C1 segment of cervical spinal cord (tissue), 14 donors: ENCODE results near the gene SUOX.
A peak's percentile ranks its signal among the peaks of the same experiment; 100 is the strongest.
"Not testable (repeated sequence)": the region's sequence is repeated elsewhere in the genome, so short reads cannot be mapped to it uniquely, and the experiment has no call there.

Experiments
- DNase-seq, 14 donors: peaks; one replicate each; lab custom pipeline; 2025; lab: John Stamatoyannopoulos, UW

The SUOX gene

DNA sequence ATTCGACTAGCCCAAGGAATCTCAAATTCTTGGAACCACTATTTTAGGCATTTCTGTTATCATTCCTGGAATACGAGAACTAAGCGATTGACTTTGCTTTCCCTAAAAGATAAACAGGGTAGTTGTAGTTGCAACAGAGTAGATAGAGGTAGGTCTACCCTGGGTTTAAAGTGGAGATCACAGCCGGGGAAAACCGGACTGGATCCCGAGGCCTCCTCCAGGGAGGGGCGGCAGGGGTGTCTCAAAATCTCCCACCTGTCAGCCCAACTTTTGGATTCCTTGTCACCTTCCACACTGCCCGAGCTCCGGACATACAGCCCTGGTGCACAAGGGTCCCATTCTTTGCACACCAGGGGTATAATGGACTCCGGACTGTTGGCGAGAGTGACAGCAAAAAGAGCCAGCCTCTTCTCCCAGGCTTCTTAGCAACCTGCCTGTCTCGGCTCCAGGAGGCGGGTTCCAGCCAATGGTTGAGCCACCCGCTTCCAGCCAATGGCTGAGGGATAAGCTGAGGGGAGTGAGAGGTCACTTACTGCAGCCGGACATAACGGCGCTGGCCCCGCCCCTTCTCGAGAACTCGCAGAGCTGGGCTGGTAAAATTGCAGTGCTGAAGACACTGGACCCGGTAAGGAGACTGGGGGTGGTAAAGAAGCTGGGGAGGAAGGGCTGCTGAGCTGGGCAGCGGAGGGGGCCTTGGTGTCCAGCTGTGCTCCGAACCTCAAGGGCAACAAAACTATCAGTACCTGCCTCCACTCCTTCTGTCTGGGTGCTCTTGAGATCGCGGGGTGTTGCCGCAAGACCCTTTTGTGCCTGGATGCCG lies at the start of gene SUOX:
Gene SUOX (plus strand): TSS at position 562 of the 820 bp plus-strand sequence. CDS start 4,946 bp downstream, outside the sequence.
- DNase-seq = peak; percentile 67 to 98 (median 90)

- DNase-seq = no peak
Measured at GRCh38 chr12:55955344-55955743, 41.7 kb upstream of the SUOX start.

- no peak for DNase-seq
Measured at GRCh38 chr12:55955800-55956508, 41.1 kb upstream of the SUOX start.

DNA sequence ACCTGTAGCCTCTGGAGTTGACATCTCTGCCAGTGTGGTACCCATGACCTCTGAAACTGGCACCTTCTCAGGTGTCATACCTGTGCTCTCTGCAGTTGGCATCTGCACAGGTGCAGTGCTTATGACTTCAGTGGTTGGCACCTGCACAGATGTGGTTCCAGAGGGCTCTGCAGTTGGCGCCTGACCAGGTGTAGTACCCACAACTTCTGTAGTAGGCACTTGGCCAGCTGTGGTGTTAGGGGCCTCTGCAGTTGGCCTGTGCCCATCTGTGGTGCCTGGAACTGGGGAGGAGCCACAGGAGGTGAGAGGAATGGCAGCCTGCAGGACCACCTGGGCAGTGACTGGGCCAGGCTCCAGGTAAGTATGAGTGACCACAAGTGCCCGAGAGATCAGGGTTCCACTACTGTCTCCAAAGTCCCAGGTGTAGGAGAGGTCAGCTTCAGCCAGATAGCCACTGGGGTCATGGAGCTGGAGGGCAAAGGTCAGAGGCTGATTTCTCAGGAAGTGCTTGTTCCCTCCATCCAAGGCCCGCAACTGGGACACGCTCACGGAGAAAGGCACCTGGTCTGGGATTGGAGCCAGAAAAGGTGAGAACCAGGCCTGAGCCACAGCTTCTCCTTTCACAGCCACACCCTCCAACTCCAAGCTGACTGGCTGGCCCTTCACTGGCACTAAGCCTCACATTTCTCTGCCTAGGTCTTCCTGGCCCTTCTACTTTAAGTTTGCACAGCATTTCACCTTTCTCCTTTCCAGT lies 39.8 kb upstream of the SUOX start:
- DNase-seq = no peak

GRCh38 chr12:55963760-55964159 lies 33.3 kb upstream of the SUOX start:
- DNase-seq = no peak

DNA sequence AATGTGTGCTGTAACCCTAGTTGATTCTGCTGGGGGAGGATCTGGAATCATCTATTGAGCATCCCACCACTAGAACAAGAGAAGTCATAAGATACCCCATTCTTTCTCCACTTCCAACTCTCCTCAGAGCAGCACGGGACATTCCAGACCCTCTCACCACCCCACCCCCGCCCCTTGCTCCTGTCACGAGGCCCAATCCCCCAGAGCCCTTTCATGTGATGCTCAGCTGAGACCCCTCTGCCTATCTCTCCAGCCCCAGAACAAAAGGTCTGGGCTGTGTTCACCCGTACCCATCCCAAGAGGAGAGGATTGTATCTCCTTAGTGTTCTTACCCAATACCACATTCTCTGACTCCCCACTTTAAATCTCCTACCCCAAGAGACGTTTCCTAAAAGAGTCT lies 31.8 kb upstream of the SUOX start:
- DNase-seq = no peak

DNA sequence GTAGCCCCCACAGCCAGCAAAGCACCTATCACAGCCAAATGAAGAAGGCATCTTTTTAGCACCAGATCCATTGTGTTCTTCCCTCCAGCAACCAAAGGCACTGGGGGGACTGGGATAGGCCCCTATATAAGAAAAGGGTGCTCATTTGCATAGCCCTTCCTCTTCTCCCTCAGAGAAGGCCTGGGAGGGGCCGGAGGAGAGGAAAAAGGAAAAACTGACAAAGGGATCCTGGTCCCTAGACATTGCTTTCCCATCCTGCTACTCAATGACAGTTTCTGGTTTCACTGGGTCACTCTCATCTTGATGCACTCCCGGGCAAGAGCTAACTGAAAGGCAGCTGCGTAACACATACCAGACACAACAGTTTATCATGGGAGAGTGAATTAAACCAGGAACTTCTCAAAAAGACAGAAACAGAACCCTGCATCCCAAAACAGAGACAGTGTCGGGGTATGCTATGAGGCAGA lies 31.1 kb upstream of the SUOX start, which contains the start of gene PMEL:
Gene PMEL (minus strand): TSS at position 102 of the 467 bp plus-strand sequence. CDS start 31 bp downstream, at position 71.
- DNase-seq = no peak

DNA sequence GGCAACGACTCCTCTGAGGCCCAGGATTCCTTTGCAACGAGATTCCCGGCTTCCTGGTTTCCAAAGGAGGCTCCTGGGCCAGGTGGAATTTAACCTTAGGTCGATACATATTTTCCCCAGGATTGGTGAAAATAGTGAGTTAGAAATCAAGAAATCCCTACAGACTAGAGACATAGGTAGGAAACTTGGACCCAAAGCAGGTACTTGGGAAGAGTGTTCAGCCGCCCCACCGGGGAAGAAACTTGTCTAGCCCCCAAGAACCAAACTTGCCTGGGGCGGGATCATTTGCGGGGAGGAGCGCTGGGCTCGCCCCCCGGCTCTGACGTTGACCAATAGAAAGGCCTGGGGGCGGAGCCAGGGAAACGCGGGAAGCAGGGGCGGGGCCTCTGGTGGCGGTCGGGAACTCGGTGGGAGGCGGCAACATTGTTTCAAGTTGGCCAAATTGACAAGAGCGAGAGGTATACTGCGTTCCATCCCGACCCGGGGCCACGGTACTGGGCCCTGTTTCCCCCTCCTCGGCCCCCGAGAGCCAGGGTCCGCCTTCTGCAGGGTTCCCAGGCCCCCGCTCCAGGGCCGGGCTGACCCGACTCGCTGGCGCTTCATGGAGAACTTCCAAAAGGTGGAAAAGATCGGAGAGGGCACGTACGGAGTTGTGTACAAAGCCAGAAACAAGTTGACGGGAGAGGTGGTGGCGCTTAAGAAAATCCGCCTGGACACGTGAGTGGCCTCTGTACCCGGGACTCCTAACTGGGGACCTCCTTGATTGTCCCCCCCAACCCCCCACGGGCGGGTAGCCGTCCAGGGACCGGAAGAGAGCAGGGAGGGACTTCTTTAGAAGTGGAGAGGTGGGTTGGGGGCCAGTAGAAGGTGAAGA lies 30.4 kb upstream of the SUOX start, which contains the start of gene CDK2:
Gene CDK2 (plus strand): TSS at position 423 of the 874 bp plus-strand sequence. CDS start 179 bp downstream, at position 602.
- DNase-seq = peak; percentile 15 to 80 (median 64)

GRCh38 chr12:55969356-55969755 lies 27.7 kb upstream of the SUOX start:
- DNase-seq = no peak

GRCh38 chr12:55970775-55971174 lies 26.3 kb upstream of the SUOX start:
- DNase-seq = no peak

DNA sequence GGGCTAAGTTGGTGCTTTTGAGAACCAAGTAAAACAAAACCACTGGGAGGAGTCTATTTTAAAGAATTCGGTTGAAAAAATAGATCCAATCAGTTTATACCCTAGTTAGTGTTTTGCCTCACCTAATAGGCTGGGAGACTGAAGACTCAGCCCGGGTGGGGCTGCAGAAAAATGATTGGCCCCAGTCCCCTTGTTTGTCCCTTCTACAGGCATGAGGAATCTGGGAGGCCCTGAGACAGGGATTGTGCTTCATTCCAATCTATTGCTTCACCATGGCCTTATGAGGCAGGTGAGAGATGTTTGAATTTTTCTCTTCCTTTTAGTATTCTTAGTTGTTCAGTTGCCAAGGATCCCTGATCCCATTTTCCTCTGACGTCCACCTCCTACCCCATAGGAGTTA lies 25.0 kb upstream of the SUOX start:
- no peak for DNase-seq

GRCh38 chr12:55972456-55972855 lies 24.6 kb upstream of the SUOX start:
- no peak for DNase-seq

DNA sequence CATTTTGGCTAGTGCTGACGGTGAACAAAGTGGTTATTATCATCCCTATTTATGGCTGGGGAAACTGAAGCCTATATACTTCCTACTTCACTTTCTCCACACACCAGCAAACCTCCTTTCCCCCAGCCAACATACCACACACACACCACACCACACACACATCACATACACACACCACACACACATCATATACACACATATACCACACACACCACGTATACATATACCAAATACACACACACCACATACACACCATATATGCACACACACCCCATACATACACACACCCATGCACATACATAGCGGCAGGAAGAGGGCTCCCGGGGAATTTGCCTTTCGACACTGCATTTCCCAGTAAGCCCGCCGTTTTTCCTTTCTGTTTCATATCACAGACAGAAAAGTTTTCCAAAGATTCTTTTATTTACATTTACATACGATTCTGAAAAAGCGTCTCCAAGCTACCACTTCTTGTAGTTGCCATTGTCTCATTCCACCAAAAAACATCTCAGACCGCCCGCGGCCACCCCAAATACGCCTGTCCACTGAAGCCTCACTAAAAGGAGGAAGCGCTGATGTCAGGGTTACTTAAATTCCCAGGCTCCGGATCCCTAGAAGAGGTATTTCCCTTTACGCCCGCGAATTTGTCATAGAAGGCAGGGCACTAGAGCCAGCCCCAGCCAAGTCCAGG lies 24.0 kb upstream of the SUOX start:
- peak in 1 of 14 donors; percentile 39 for DNase-seq

- peak; percentile 83 to 100 (median 98) for DNase-seq
Measured at GRCh38 chr12:55973599-55974307, 23.3 kb upstream of the SUOX start, which contains the start of gene RAB5B. RAB5B (plus strand) TSS chr12:55974078; CDS start chr12:55986961, 12,883 bp downstream.

- DNase-seq = peak in 1 of 14 donors; percentile 52
Measured at GRCh38 chr12:55974308-55974730, 22.8 kb upstream of the SUOX start.

- DNase-seq = no peak
Measured at GRCh38 chr12:55978393-55978792, 18.7 kb upstream of the SUOX start.

- no peak for DNase-seq
Measured at GRCh38 chr12:55979069-55979468, 18.0 kb upstream of the SUOX start.

- DNase-seq = not testable (repeated sequence)
Measured at GRCh38 chr12:55981882-55982281, 15.2 kb upstream of the SUOX start.

- no peak for DNase-seq
Measured at GRCh38 chr12:55982319-55982936, 14.6 kb upstream of the SUOX start.
